Hematopoietic multipotent progenitor cell treated with erythropoietin and hydrocortisone succinate and interleukin-3 and kit ligand, for 15 days (in vitro differentiated cells): ENCODE results near the gene YPEL5.

ENCODE experiments used
- DNase-seq: peaks from one replicate; pipeline ENCODE4 v3.0.0-alpha.2; 2015; ENCODE audit warnings: low spot score

Gene YPEL5

GRCh38 chr2:30165050-30165520, 18.3 kb downstream of the YPEL5 start:
- DNase-seq: peak; percentile 94

GRCh38 chr2:30165617-30166016, 18.8 kb downstream of the YPEL5 start:
- DNase-seq: no peak

- DNase-seq: no peak
Measured at GRCh38 chr2:30172627-30173026, 25.8 kb downstream of the YPEL5 start.

- peak; percentile 34 for DNase-seq
Measured at GRCh38 chr2:30177440-30177839, 30.6 kb downstream of the YPEL5 start.

- DNase-seq: peak; percentile 33
Measured at GRCh38 chr2:30177956-30178355, 31.1 kb downstream of the YPEL5 start.

GRCh38 chr2:30178618-30179434, 32.0 kb downstream of the YPEL5 start:
- peak; percentile 95 for DNase-seq

- peak; percentile 62 for DNase-seq
Measured at GRCh38 chr2:30179536-30179935, 32.7 kb downstream of the YPEL5 start.

GRCh38 chr2:30180226-30180625, 33.4 kb downstream of the YPEL5 start:
- peak; percentile 66 for DNase-seq

GRCh38 chr2:30181176-30181575, 34.4 kb downstream of the YPEL5 start:
- DNase-seq: peak; percentile 35

- DNase-seq: no peak
Measured at GRCh38 chr2:30184035-30184434, 37.2 kb downstream of the YPEL5 start.

- no peak for DNase-seq
Measured at GRCh38 chr2:30185178-30185577, 38.4 kb downstream of the YPEL5 start.

GRCh38 chr2:30188292-30188691, 41.5 kb downstream of the YPEL5 start:
- DNase-seq: peak; percentile 45

- no peak for DNase-seq
Measured at GRCh38 chr2:30190637-30191036, 43.8 kb downstream of the YPEL5 start.

GRCh38 chr2:30191107-30191506, 44.3 kb downstream of the YPEL5 start:
- DNase-seq: no peak

- peak; percentile 90 for DNase-seq
Measured at GRCh38 chr2:30191819-30192271, 45.0 kb downstream of the YPEL5 start.

GRCh38 chr2:30192314-30192713, 45.5 kb downstream of the YPEL5 start:
- DNase-seq: peak; percentile 53

GRCh38 chr2:30193104-30193681, 46.4 kb downstream of the YPEL5 start:
- DNase-seq: peak; percentile 48

GRCh38 chr2:30194421-30194820, 47.6 kb downstream of the YPEL5 start:
- DNase-seq: no peak

GRCh38 chr2:30195016-30195415, 48.2 kb downstream of the YPEL5 start:
- DNase-seq: no peak

GRCh38 chr2:30197570-30198192, 50.9 kb downstream of the YPEL5 start:
- no peak for DNase-seq

GRCh38 chr2:30201990-30202389, 55.2 kb downstream of the YPEL5 start:
- no peak for DNase-seq

GRCh38 chr2:30203156-30203555, 56.3 kb downstream of the YPEL5 start:
- no peak for DNase-seq

- no peak for DNase-seq
Measured at GRCh38 chr2:30204281-30204680, 57.5 kb downstream of the YPEL5 start.
